SU-DHL-6 (cell line): Measurements from ENCODE around the gene C1orf35.

Experiments
- H2AFZ ChIP-seq: fragments of 200-600 bp; sonication (generic); 2 replicates; pipeline ENCODE4 v1.6.1; 2014; ENCODE audit warnings: low read depth, mild to moderate bottlenecking, moderate library complexity, mixed read lengths, antibody characterized with exemption, low read length; ENCODE audit not compliant: severe bottlenecking
- H3F3A ChIP-seq: fragments of 200-600 bp; shearing (Covaris generic); 2 replicates; pipeline ENCODE4 v1.6.0; 2016; ENCODE audit warnings: antibody characterized with exemption, mild to moderate bottlenecking; ENCODE audit not compliant: insufficient read depth
- H3K27ac ChIP-seq: fragments of 200-600 bp; sonication (generic); 2 replicates; pipeline ENCODE4 v1.5.1; 2016; ENCODE audit warnings: low read depth, mild to moderate bottlenecking, low read length, moderate library complexity, mixed read lengths
- H3K27me3 ChIP-seq: fragments of 200-600 bp; sonication (generic), shearing (Covaris generic); 2 replicates; pipeline ENCODE4 v1.6.0; 2014; ENCODE audit warnings: mild to moderate bottlenecking, low read length
- H3K36me3 ChIP-seq: fragments of 200-600 bp; sonication (generic); 2 replicates; pipeline ENCODE4 v1.6.1; 2014; ENCODE audit warnings: mild to moderate bottlenecking, low read length, mixed read lengths
- H3K4me2 ChIP-seq: fragments of 300-600, 200-600 bp; shearing (Covaris generic), sonication (generic); 2 replicates; pipeline ENCODE4 v1.6.0; 2014; ENCODE audit warnings: low read length, low read depth, mild to moderate bottlenecking; ENCODE audit not compliant: poor library complexity, severe bottlenecking
- H3K4me3 ChIP-seq: fragments of 200-600 bp; sonication (generic); 2 replicates; pipeline ENCODE4 v1.5.1; 2014; ENCODE audit warnings: antibody characterized with exemption, low read length, mild to moderate bottlenecking, mixed read lengths; ENCODE audit not compliant: insufficient read depth, poor library complexity, severe bottlenecking
- H3K79me2 ChIP-seq: fragments of 200-600 bp; sonication (generic); 2 replicates; pipeline ENCODE4 v1.6.1; 2014; ENCODE audit warnings: mild to moderate bottlenecking, low read length, moderate library complexity; ENCODE audit not compliant: insufficient read depth
- H3K9ac ChIP-seq: fragments of 200-600 bp; sonication (generic); 2 replicates; pipeline ENCODE4 v1.7.0; 2014; ENCODE audit warnings: mild to moderate bottlenecking, low read length
- H3K9me2 ChIP-seq: fragments of 200-600 bp; sonication (generic); replicated peaks from 2 replicates; pipeline ENCODE4 v1.6.1; 2014; ENCODE audit warnings: low read length; ENCODE audit not compliant: insufficient read depth
- H3K9me3 ChIP-seq: fragments of 200-600 bp; sonication (generic); 2 replicates; pipeline ENCODE4 v1.6.1; 2014; ENCODE audit warnings: low read length, mixed read lengths; ENCODE audit not compliant: insufficient read depth
- H4K20me1 ChIP-seq: fragments of 200-600 bp; sonication (generic); 2 replicates; pipeline ENCODE4 v1.6.1; 2014; ENCODE audit warnings: low read depth, mild to moderate bottlenecking, antibody characterized with exemption, low read length, moderate library complexity, mixed read lengths
- CTCF ChIP-seq: fragments of 200-600 bp; sonication (generic); IDR thresholded peaks from one replicate; pipeline ENCODE4 v1.5.1; 2017; ENCODE audit warnings: antibody characterized with exemption, mild to moderate bottlenecking, low read length, moderate library complexity; ENCODE audit not compliant: insufficient read depth, poor library complexity, severe bottlenecking
- EZH2phosphoT487 ChIP-seq: fragments of 200-600 bp; sonication (generic), shearing (Covaris generic); conservative IDR thresholded peaks from 2 replicates; pipeline ENCODE4 v1.6.1; 2018; ENCODE audit warnings: mild to moderate bottlenecking, antibody characterized with exemption, low read length, moderate library complexity, mixed read lengths

C1orf35 gene

GRCh38 chr1:228149406-228150119 lies 46.4 kb upstream of the C1orf35 start, which contains the start of gene GJC2:
Gene GJC2, plus strand, starts transcription at chr1:228149930. Its CDS starts 7,829 bp downstream, at chr1:228157759.
- Histone ChIP-seq H3K27ac (no peak within 1 kb of the TSS), H3K79me2 (peaks cover 15% of the 10 kb centered on the region), H3K36me3 (no peaks in the 10 kb centered on the region), H3K9me2 (no peaks in the 10 kb centered on the region), H4K20me1 (no peaks in the 10 kb centered on the region; the same call in 1 of the 2 replicates), H2AFZ (no peak within 1 kb of the TSS), H3K27me3 (no peaks in the 10 kb centered on the region), H3K4me2 (no peak within 1 kb of the TSS), H3K4me3 (no peak within 1 kb of the TSS), H3K9ac (no peak within 1 kb of the TSS), H3K9me3 (no peaks in the 10 kb centered on the region), H3F3A (no peaks in the 10 kb centered on the region)
- TF ChIP-seq EZH2phosphoT487, result no peak
- TF ChIP-seq CTCF, result no peak

GRCh38 chr1:228148935-228149405 lies 45.8 kb upstream of the C1orf35 start:
- Histone ChIP-seq H3K9ac (no peak overlapping the region), H3K27me3 (no peaks in the 10 kb centered on the region), H3K4me3 (no peak overlapping the region), H4K20me1 (no peaks in the 10 kb centered on the region; the same call in 1 of the 2 replicates), H2AFZ (no peak overlapping the region), H3F3A (no peaks in the 10 kb centered on the region), H3K36me3 (no peaks in the 10 kb centered on the region), H3K4me2 (no peak overlapping the region), H3K27ac (no peak overlapping the region), H3K9me2 (no peaks in the 10 kb centered on the region), H3K9me3 (no peaks in the 10 kb centered on the region), H3K79me2 (peaks cover 21% of the 10 kb centered on the region)
- no peak for TF ChIP-seq CTCF
- TF ChIP-seq EZH2phosphoT487, result no peak

- Histone ChIP-seq H3K36me3 (no peaks in the 10 kb centered on the region), H3F3A (no peaks in the 10 kb centered on the region), H2AFZ (no peak overlapping the region), H3K4me2 (no peak overlapping the region), H3K4me3 (no peak overlapping the region), H3K27me3 (no peaks in the 10 kb centered on the region), H3K9ac (no peak overlapping the region), H3K79me2 (peaks cover 27% of the 10 kb centered on the region), H4K20me1 (no peaks in the 10 kb centered on the region; the same call in 1 of the 2 replicates), H3K9me2 (no peaks in the 10 kb centered on the region), H3K9me3 (no peaks in the 10 kb centered on the region), H3K27ac (no peak overlapping the region)
- TF ChIP-seq CTCF (no peak), EZH2phosphoT487 (no peak)
Measured at GRCh38 chr1:228148196-228148861, 45.2 kb upstream of the C1orf35 start.
